ENCODE results near the gene ACP6. TPM values are rescaled to one million over a fixed set of nuclear protein-coding genes. Genes with fewer than 3 reads are reported as not detected.

The ACP6 gene
- total and polyA plus RNA-seq, 2 donors (not counting 3 experiments of a cell fraction or from before 2014, with no cell fraction given): 7.1 to 9.4 TPM

- no TSS peak for BruUV-seq (replicated peaks)
- H3K9me3 ChIP-seq (replicated peaks; ENCODE audit: control insufficient read depth, insufficient read depth, low read length): no peaks in the 10 kb centered on the region
- POLR2A ChIA-PET: no interaction called here
- no peak overlapping the region for H3K9ac ChIP-seq (replicated peaks; ENCODE audit: extremely low read depth, insufficient read depth, low read length)
- H3K4me2 ChIP-seq (ENCODE audit: insufficient read depth, low read length): no peak overlapping the region
- H4K20me1 ChIP-seq (replicated peaks; ENCODE audit: control insufficient read depth, extremely low read depth, insufficient read depth, low read length): no peaks in the 10 kb centered on the region
- no peak overlapping the region for H3K4me3 ChIP-seq (replicated peaks in 1 of 3; ENCODE audit: insufficient read depth in 1 of 3, low read depth in 1 of 3, low read length in 3 of 3)
- peak; percentile 91 for FAIRE-seq
- CTCF ChIA-PET: interaction anchor here (0.9 to 3.0 kb wide), 4 partner anchors 15 to 192 kb away, joined by 3 to 13 read pairs (median 10); no protein-coding TSS in a partner anchor
- H3K9me1 ChIP-seq (replicated peaks; ENCODE audit: control insufficient read depth, extremely low read depth, insufficient read depth, low read length): no peaks in the 10 kb centered on the region
- no peak for TF ChIP-seq FOS (IDR thresholded peaks at IDR 0.05; ENCODE audit: borderline replicate concordance, insufficient read depth, low read length)
- TF ChIP-seq, protein P1, sequence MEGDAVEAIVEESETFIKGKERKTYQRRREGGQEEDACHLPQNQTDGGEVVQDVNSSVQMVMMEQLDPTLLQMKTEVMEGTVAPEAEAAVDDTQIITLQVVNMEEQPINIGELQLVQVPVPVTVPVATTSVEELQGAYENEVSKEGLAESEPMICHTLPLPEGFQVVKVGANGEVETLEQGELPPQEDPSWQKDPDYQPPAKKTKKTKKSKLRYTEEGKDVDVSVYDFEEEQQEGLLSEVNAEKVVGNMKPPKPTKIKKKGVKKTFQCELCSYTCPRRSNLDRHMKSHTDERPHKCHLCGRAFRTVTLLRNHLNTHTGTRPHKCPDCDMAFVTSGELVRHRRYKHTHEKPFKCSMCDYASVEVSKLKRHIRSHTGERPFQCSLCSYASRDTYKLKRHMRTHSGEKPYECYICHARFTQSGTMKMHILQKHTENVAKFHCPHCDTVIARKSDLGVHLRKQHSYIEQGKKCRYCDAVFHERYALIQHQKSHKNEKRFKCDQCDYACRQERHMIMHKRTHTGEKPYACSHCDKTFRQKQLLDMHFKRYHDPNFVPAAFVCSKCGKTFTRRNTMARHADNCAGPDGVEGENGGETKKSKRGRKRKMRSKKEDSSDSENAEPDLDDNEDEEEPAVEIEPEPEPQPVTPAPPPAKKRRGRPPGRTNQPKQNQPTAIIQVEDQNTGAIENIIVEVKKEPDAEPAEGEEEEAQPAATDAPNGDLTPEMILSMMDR (IDR thresholded peaks at IDR 0.05; ENCODE audit: extremely low read depth in 1 of 2, insufficient read depth in 1 of 2, low read depth in 1 of 2, low read length in 2 of 2): peak; percentile 87
- H3K36me3 ChIP-seq (ENCODE audit: control insufficient read depth in 2 of 2, extremely low read depth in 1 of 2, insufficient read depth in 2 of 2, low read length in 2 of 2): no peaks in the 10 kb centered on the region
- no peaks in the 10 kb centered on the region for H3K4me1 ChIP-seq (ENCODE audit: control insufficient read depth, extremely low read depth, insufficient read depth, low read length)
- peak; percentile 65 for DNase-seq (ENCODE audit: low read depth, low spot score)
- intact Hi-C loops (cut with micrococcal nuclease) (loop anchor here (1.0 to 2.0 kb wide), 3 partner anchors 60 to 206 kb away; no protein-coding TSS in a partner anchor), dilution Hi-C loops (cut with MboI; ENCODE audit: extremely low pct_ligation_motif_present, low sequenced_read_pairs) (no loop called here)
- no peak overlapping the region for H3K27ac ChIP-seq (ENCODE audit: insufficient read depth, low read depth, low read length)
- peaks cover 0 to 3% of the 10 kb centered on the region in 2 experiments for H3K27me3 ChIP-seq (ENCODE audit: control insufficient read depth in 2 of 2, insufficient read depth in 2 of 2, low read length in 2 of 2)
- H2AFZ ChIP-seq (ENCODE audit: low read depth, low read length): peak overlapping the region; percentile 85
- no peaks in the 10 kb centered on the region for H3K79me2 ChIP-seq (ENCODE audit: control insufficient read depth, insufficient read depth, low read length)
Measured at GRCh38 chr1:147700042-147701006, 30.0 kb upstream of the ACP6 start.

- Histone ChIP-seq H3K9me3 (replicated peaks; ENCODE audit: control insufficient read depth, insufficient read depth, low read length) (no peaks in the 10 kb centered on the region), H3K9me1 (replicated peaks; ENCODE audit: control insufficient read depth, extremely low read depth, insufficient read depth, low read length) (no peaks in the 10 kb centered on the region), H3K4me2 (ENCODE audit: insufficient read depth, low read length) (no peak overlapping the region), H3K9ac (replicated peaks; ENCODE audit: extremely low read depth, insufficient read depth, low read length) (no peak overlapping the region), H4K20me1 (replicated peaks; ENCODE audit: control insufficient read depth, extremely low read depth, insufficient read depth, low read length) (no peaks in the 10 kb centered on the region), H3K79me2 (ENCODE audit: control insufficient read depth, insufficient read depth, low read length) (no peaks in the 10 kb centered on the region), H3K36me3 (ENCODE audit: control insufficient read depth in 2 of 2, extremely low read depth in 1 of 2, insufficient read depth in 2 of 2, low read length in 2 of 2) (no peaks in the 10 kb centered on the region), H3K27me3 (ENCODE audit: control insufficient read depth in 2 of 2, insufficient read depth in 2 of 2, low read length in 2 of 2) (peaks cover 0 to 3% of the 10 kb centered on the region in 2 experiments), H3K4me1 (ENCODE audit: control insufficient read depth, extremely low read depth, insufficient read depth, low read length) (no peaks in the 10 kb centered on the region), H3K4me3 (replicated peaks in 1 of 3; ENCODE audit: insufficient read depth in 1 of 3, low read depth in 1 of 3, low read length in 3 of 3) (no peak overlapping the region), H3K27ac (ENCODE audit: insufficient read depth, low read depth, low read length) (no peak overlapping the region), H2AFZ (ENCODE audit: low read depth, low read length) (no peak overlapping the region)
- ChIA-PET CTCF (interaction anchor here (0.9 to 2.3 kb wide), 2 partner anchors 191 to 193 kb away, joined by 3 to 13 read pairs; no protein-coding TSS in a partner anchor), POLR2A (no interaction called here)
- dilution Hi-C loops (cut with MboI; ENCODE audit: extremely low pct_ligation_motif_present, low sequenced_read_pairs): no loop called here
- no TSS peak for BruUV-seq (replicated peaks)
- FAIRE-seq (no peak), DNase-seq (ENCODE audit: low read depth, low spot score) (no peak)
- TF ChIP-seq POLR2AphosphoS5 (IDR thresholded peaks at IDR 0.05; ENCODE audit: insufficient read depth, low read depth, low read length): no peak
- TF ChIP-seq MAX (IDR thresholded peaks at IDR 0.05; ENCODE audit: insufficient read depth, insufficient read length): no peak
- TF ChIP-seq POLR2A (IDR thresholded peaks at IDR 0.05; ENCODE audit: low read depth, low read length): no peak
- no peak for TF ChIP-seq GATA2 (IDR thresholded peaks at IDR 0.05; ENCODE audit: insufficient read depth, insufficient read length, low read depth, low read length)
- TF ChIP-seq FOS (IDR thresholded peaks at IDR 0.05; ENCODE audit: borderline replicate concordance, insufficient read depth, low read length): no peak
- no peak for TF ChIP-seq MYC (IDR thresholded peaks at IDR 0.05; ENCODE audit: low read depth, low read length)
- TF ChIP-seq EZH2 (IDR thresholded peaks at IDR 0.05; ENCODE audit: borderline replicate concordance, low read depth, low read length, severe bottlenecking): no peak
- no peak for TF ChIP-seq JUN (IDR thresholded peaks at IDR 0.05; ENCODE audit: borderline replicate concordance, insufficient read depth, insufficient read length, low read depth)
- TF ChIP-seq, protein P1 (IDR thresholded peaks at IDR 0.05; ENCODE audit: extremely low read depth in 1 of 2, insufficient read depth in 1 of 2, low read depth in 1 of 2, low read length in 2 of 2): no peak
- intact Hi-C loops (cut with micrococcal nuclease): loop anchor here (1.0 to 2.0 kb wide), 3 partner anchors 59 to 205 kb away; no protein-coding TSS in a partner anchor
Measured at GRCh38 chr1:147699686-147700041, 29.3 kb upstream of the ACP6 start.
